Loucy (cell line): ENCODE data around the gene SUPT5H.

ENCODE experiments used
- CTCF ChIP-seq: fragments of 200-600 bp; sonication (generic); conservative IDR thresholded peaks from 2 replicates; pipeline ENCODE4 v1.5.1; 2014; ENCODE audit warnings: mild to moderate bottlenecking, antibody characterized with exemption, low read length
- EZH2phosphoT487 ChIP-seq: fragments of 200-600 bp; IDR thresholded peaks from 2 replicates; pipeline ENCODE4 v1.6.1; 2018; ENCODE audit warnings: antibody characterized with exemption, mild to moderate bottlenecking, moderate library complexity, borderline replicate concordance

GRCh38 chr19:39469036-39469435, 23.7 kb downstream of the SUPT5H start:
- no peak for TF ChIP-seq CTCF
- TF ChIP-seq EZH2phosphoT487: no peak
